B cell (primary cell): ENCODE results near the gene TRAPPC2.

Experiments used
- CTCF ChIP-seq: fragments of 200-600 bp; IDR thresholded peaks from one replicate; pipeline ENCODE4 v1.8.0; 2022; ENCODE audit warnings: antibody characterized with exemption, mild to moderate bottlenecking
- EZH2 ChIP-seq: IDR thresholded peaks from 2 replicates; pipeline ENCODE4 v1.6.1; 2012; ENCODE audit warnings: borderline replicate concordance, low read depth, mild to moderate bottlenecking, moderate library complexity, low read length; ENCODE audit not compliant: insufficient read depth, poor library complexity, severe bottlenecking

GRCh38 chrX:13756381-13756780 is 22.0 kb upstream of the TRAPPC2 start:
- TF ChIP-seq CTCF (no peak), EZH2 (no peak)
